Lower leg skin (tissue), 3 donors: ENCODE data around the gene KIAA0040.

Experiments used
- POLR2A ChIP-seq, 2 donors: fragments of 450-650 bp; IDR thresholded peaks; one replicate each; pipeline ENCODE4 v1.6.1; 2016 to 2017; ENCODE audit warnings: antibody characterized with exemption in 2 of 2, mild to moderate bottlenecking in 1 of 2, moderate library complexity in 1 of 2
- TF ChIP-seq, protein P1 (sequence below), 3 donors: fragments of 450-650 bp; IDR thresholded peaks; one replicate each; pipeline ENCODE4 v1.5.1; 2016; ENCODE audit warnings: antibody characterized with exemption in 3 of 3, mild to moderate bottlenecking in 3 of 3, moderate library complexity in 2 of 3

DNA sequence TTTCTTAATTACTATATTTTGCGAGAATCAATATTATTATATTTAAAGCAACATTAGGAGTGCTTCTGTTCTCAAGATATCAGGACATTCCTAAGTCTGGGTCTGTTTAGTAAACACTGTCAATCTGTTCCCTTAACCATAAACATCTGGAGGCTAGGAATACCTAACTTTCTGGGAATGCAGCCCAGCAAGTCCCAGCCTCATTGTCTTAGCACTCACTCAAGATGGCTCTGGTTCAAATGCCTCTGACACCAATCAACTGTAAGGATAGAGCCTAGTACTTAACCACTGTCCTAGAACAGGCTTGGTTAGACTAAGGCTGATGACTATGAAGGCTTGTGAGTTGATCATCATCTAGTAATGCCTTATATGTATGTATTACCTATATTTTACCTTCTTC is 63.4 kb downstream of the KIAA0040 start:
- TF ChIP-seq, protein P1, sequence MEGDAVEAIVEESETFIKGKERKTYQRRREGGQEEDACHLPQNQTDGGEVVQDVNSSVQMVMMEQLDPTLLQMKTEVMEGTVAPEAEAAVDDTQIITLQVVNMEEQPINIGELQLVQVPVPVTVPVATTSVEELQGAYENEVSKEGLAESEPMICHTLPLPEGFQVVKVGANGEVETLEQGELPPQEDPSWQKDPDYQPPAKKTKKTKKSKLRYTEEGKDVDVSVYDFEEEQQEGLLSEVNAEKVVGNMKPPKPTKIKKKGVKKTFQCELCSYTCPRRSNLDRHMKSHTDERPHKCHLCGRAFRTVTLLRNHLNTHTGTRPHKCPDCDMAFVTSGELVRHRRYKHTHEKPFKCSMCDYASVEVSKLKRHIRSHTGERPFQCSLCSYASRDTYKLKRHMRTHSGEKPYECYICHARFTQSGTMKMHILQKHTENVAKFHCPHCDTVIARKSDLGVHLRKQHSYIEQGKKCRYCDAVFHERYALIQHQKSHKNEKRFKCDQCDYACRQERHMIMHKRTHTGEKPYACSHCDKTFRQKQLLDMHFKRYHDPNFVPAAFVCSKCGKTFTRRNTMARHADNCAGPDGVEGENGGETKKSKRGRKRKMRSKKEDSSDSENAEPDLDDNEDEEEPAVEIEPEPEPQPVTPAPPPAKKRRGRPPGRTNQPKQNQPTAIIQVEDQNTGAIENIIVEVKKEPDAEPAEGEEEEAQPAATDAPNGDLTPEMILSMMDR (IDR thresholded peaks at IDR 0.05), result no peak
- no peak for TF ChIP-seq POLR2A (IDR thresholded peaks at IDR 0.05)
